ENCODE data around the gene TSPEAR. TPM values are rescaled to one million over a fixed set of nuclear protein-coding genes. Genes with fewer than 3 reads are reported as not detected.

The TSPEAR gene
- total and polyA plus RNA-seq, 9 of the 15 experiments (the other 6 are each of a cell fraction or from before 2014, with no cell fraction given) = not detected

DNA sequence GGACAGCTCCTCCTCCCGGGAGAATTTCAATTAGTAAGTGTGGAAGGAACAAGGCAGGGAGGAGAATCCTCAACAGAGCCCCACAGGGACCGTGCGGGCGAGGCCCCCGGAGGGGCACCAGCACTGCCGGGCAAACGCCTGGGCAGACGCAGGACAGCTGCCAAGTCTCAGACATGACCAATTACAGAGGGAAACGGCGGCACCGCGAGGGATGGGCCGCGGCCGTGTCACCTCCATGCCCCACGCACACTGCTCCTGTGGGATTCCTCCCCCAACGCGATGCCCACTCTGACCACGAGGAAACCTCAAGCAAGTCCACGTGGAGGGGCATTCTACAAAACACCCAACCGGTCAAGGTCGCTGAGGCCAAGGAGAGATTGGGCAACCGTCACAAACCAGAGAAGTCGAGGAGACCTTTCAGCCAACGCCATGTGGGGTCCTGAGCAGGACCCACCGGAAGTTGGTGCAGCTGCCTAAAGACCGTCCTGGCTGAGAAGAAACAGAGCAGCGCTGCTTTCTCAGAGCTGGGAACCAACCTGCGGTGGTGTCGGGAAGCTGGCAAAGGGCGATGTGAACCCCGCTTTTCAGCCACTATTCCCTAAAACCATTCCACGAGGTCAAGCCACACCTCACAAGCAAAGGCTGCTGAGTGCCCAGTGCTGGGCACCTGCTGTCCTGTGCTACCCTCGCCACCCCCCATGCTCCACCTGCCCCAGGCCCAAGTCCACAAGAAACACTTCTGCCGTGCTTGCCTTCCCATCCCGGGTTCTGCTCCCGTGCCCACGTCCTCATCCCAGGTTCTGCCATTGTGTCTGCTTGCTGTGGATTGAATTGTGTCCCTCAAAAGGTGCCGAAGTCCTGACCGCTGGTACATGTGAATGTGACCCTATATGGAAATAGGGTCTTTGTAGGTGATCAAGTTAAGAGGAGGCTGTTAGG is 139.3 kb downstream of the TSPEAR start:
- Histone ChIP-seq H3K4me2 (ENCODE audit: insufficient read depth, low read length) (no peak overlapping the region), H3K79me2 (ENCODE audit: control insufficient read depth, insufficient read depth, low read length) (no peaks in the 10 kb centered on the region), H3K9me1 (ENCODE audit: control insufficient read depth, insufficient read depth, low read length) (no peaks in the 10 kb centered on the region), H2AFZ (ENCODE audit: low read depth, low read length) (no peak overlapping the region), H3K9ac (ENCODE audit: insufficient read depth in 1 of 2, low read depth in 2 of 2, low read length in 2 of 2) (0 out of 4 replicates have a peak overlapping the region, but pooled peaks of 1 of the 2 experiments have one; percentile 28), H3K27me3 (ENCODE audit: control insufficient read depth in 2 of 2, insufficient read depth in 2 of 2, low read length in 2 of 2) (peaks cover 20 to 57% of the 10 kb centered on the region in 2 experiments; a peak in 4 of 5 replicates), H3K4me1 (replicated peaks in 1 of 2; ENCODE audit: control insufficient read depth in 2 of 2, insufficient read depth in 2 of 2, low read length in 2 of 2) (peaks cover 0 to 24% of the 10 kb centered on the region in 2 experiments; a peak in 1 of 5 replicates), H3K4me3 (no peak overlapping the region), H3K27ac (ENCODE audit: extremely low read depth, low read depth, low read length) (no peak overlapping the region), H3K9me3 (replicated peaks; ENCODE audit: control insufficient read depth, insufficient read depth, low read depth, low read length) (no peaks in the 10 kb centered on the region; the same call in 1 of the 2 replicates), H4K20me1 (replicated peaks; ENCODE audit: control insufficient read depth, insufficient read depth, low read length) (no peaks in the 10 kb centered on the region), H3K36me3 (ENCODE audit: control insufficient read depth, insufficient read depth, low read length) (no peaks in the 10 kb centered on the region)
- in situ Hi-C loops (cut with MboI) = no loop called here
- DNase-seq (ENCODE audit: extremely low read depth in 1 of 4, low spot score in 3 of 4) (no peak), FAIRE-seq (no peak), ATAC-seq (no peak)
- ChIA-PET POLR2A (interaction anchor here (0.6 kb wide), 1 partner anchor 18 kb away, joined by 3 read pairs; no protein-coding TSS in a partner anchor), CTCF (ENCODE audit: low intra/inter-chr PET ratio) (no interaction called here)
- BruUV-seq (replicated peaks) = no TSS peak
- intact Hi-C loops (cut with micrococcal nuclease) = no loop called here
- 8% methylated on average over 40 of the region's 40 CpGs for whole genome bisulfite sequencing (ENCODE audit: insufficient coverage, low coverage, missing lambda C conversion rate)
- TF ChIP-seq ARID2 (IDR thresholded peaks at IDR 0.05) (no peak), BDP1 (IDR thresholded peaks at IDR 0.05; ENCODE audit: insufficient read depth, insufficient read length) (no peak), ZKSCAN3 (CRISPR knock-in tag; IDR thresholded peaks at IDR 0.05) (no peak), JUNB (CRISPR knock-in tag; conservative IDR thresholded peaks at IDR 0.05) (no peak), TBL1XR1 (IDR thresholded peaks at IDR 0.05; ENCODE audit: low read length in 2 of 2) (no peak), KDM2B (CRISPR knock-in tag; IDR thresholded peaks at IDR 0.05) (no peak), CHD1 (IDR thresholded peaks at IDR 0.05; ENCODE audit: low read length) (no peak), SIX5 (IDR thresholded peaks at IDR 0.05; ENCODE audit: borderline replicate concordance in 1 of 2, insufficient read depth in 1 of 2, low read depth in 1 of 2, low read length in 2 of 2) (no peak), ZBTB1 (CRISPR knock-in tag; IDR thresholded peaks at IDR 0.05; ENCODE audit: borderline replicate concordance, low read depth) (no peak), RAD21 (CRISPR knock-in tag; conservative IDR thresholded peaks at IDR 0.05 in 1 of 2, IDR thresholded peaks at IDR 0.05 in 1 of 2) (no peak), PTRF (tag; IDR thresholded peaks at IDR 0.05) (no peak), ZNF175 (CRISPR knock-in tag; IDR thresholded peaks at IDR 0.05; ENCODE audit: low read depth) (no peak)
- TF ChIP-seq, protein P1, sequence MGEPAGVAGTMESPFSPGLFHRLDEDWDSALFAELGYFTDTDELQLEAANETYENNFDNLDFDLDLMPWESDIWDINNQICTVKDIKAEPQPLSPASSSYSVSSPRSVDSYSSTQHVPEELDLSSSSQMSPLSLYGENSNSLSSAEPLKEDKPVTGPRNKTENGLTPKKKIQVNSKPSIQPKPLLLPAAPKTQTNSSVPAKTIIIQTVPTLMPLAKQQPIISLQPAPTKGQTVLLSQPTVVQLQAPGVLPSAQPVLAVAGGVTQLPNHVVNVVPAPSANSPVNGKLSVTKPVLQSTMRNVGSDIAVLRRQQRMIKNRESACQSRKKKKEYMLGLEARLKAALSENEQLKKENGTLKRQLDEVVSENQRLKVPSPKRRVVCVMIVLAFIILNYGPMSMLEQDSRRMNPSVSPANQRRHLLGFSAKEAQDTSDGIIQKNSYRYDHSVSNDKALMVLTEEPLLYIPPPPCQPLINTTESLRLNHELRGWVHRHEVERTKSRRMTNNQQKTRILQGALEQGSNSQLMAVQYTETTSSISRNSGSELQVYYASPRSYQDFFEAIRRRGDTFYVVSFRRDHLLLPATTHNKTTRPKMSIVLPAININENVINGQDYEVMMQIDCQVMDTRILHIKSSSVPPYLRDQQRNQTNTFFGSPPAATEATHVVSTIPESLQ (CRISPR knock-in tag; IDR thresholded peaks at IDR 0.05) = no peak
- TF ChIP-seq, protein P2, sequence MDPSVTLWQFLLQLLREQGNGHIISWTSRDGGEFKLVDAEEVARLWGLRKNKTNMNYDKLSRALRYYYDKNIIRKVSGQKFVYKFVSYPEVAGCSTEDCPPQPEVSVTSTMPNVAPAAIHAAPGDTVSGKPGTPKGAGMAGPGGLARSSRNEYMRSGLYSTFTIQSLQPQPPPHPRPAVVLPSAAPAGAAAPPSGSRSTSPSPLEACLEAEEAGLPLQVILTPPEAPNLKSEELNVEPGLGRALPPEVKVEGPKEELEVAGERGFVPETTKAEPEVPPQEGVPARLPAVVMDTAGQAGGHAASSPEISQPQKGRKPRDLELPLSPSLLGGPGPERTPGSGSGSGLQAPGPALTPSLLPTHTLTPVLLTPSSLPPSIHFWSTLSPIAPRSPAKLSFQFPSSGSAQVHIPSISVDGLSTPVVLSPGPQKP (CRISPR knock-in tag; IDR thresholded peaks at IDR 0.05) = no peak
- TF ChIP-seq, protein P3, sequence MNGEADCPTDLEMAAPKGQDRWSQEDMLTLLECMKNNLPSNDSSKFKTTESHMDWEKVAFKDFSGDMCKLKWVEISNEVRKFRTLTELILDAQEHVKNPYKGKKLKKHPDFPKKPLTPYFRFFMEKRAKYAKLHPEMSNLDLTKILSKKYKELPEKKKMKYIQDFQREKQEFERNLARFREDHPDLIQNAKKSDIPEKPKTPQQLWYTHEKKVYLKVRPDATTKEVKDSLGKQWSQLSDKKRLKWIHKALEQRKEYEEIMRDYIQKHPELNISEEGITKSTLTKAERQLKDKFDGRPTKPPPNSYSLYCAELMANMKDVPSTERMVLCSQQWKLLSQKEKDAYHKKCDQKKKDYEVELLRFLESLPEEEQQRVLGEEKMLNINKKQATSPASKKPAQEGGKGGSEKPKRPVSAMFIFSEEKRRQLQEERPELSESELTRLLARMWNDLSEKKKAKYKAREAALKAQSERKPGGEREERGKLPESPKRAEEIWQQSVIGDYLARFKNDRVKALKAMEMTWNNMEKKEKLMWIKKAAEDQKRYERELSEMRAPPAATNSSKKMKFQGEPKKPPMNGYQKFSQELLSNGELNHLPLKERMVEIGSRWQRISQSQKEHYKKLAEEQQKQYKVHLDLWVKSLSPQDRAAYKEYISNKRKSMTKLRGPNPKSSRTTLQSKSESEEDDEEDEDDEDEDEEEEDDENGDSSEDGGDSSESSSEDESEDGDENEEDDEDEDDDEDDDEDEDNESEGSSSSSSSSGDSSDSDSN (IDR thresholded peaks at IDR 0.05; ENCODE audit: borderline replicate concordance in 1 of 2, low read depth in 2 of 2, low read length in 2 of 2) = no peak
